GM19043 (cell line): Measurements from ENCODE around the gene TATDN2.

Experiments used
- ATAC-seq: cut with Tn5 transposase; IDR thresholded peaks from one replicate; pipeline ENCODE4 v1.9.1; 2021; ENCODE audit warnings: low read depth; ENCODE audit not compliant: unreplicated experiment

TATDN2 gene

DNA sequence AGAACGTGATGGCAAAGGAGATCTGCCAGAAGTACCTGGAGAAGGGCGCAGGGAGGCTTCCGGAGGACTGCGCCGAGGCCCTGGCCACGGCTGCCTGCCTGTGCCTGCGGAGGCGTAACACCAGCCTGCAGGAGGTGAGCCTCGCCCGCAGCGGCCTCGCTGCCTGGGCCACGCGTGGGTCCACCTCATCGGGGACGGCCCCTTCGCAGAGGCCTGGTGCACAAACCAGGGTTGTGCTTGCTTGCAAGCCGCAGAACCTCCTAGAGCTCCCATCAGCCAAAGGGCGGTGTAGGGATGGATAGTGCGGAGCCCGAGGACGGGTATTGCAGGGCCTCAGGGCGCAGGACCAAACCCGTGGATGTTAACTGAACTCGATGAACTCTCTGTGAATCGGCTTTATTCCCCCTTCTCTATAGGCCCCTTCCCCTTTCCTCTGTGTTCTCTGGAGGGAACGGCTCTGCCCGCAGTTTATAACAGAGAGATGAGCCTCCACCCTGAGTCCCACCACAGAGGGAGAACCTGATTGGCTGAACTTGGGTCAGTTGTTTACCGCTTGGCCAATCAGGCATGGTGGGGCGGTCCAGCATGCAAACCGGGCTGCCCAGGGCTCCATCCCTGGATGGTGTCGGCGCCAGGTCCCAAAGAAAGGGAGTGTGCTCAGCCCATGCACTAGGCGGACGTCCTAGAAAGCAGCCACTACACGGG lies 13.6 kb upstream of the TATDN2 start:
- ATAC-seq = no peak

DNA sequence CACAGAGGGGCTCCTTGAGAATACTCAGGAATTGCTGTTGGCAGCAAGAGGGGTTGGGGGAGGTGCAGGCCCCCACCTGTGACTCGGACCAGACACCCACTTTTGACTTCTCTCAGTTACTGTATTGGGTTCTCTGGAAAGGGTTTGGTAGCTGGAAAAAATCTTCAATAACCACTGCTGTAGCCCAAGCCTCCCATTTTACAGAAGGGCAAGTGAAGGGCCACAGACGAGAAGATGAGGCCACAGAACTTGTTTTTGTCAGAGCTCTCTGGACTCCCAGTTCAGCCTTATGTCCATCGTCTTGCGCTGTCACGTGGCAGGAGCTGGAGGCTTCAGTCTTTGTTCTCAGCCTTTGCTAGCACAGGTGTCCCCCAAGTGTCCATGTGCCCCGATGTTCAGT lies 12.7 kb upstream of the TATDN2 start:
- ATAC-seq = no peak

DNA sequence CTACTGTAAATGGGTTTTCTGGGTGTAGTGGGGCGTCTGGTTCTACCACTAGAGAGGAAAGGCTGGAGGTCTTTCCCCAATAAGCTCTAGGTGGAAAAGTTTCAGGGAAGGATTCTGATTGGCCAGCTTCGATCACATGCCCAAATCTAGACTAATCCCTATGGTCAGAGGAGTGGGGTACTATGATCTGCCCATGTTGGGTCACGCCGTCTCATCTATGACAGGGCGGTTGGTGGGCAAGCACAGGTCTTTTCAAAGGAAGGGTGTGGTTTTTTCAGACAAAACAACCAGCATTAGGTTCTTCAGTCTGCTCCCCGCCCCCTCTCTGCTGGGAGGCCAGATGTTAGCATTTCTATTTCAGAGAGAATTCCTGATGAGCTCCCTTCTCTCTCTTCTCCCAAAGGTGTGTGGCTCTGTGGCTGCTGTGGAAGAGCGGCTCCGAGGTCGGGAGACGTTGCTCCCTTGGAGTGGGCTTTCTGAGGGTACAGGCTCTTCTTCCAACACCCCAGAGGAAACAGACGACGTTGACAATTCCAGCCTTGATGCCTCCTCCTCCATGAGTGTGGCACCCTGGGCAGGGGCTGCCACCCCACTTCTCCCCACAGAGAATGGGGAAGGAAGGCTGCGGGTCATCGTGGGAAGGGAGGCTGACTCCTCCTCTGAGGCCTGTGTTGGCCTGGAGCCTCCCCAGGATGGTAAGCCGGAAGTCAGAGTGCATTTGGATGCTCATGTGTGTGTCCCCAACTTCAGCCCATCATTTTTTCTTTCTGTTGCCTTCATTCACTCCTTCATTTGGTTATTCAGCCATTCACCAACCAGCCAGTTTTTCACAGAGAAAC lies 9.7 kb upstream of the TATDN2 start:
- ATAC-seq = no peak

DNA sequence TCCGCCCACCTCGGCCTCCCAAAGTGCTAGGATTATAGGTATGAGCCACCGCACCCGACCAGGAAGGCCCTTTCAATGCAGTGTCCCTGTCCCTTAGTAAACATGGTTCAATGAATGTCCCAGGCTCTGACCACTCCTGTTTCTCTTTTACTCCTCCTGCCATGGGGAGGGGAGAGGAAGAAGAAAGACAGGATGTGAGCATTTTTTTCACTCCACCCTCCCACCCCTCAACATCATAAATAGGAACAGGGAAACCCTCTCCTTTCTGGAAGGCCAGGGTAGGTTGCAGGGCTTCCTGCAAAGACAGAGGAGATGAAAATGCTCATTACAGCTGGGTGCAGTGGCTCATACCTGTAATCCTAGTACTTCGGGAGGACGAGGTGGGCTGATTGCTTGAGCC lies 7.5 kb upstream of the TATDN2 start:
- no peak for ATAC-seq

DNA sequence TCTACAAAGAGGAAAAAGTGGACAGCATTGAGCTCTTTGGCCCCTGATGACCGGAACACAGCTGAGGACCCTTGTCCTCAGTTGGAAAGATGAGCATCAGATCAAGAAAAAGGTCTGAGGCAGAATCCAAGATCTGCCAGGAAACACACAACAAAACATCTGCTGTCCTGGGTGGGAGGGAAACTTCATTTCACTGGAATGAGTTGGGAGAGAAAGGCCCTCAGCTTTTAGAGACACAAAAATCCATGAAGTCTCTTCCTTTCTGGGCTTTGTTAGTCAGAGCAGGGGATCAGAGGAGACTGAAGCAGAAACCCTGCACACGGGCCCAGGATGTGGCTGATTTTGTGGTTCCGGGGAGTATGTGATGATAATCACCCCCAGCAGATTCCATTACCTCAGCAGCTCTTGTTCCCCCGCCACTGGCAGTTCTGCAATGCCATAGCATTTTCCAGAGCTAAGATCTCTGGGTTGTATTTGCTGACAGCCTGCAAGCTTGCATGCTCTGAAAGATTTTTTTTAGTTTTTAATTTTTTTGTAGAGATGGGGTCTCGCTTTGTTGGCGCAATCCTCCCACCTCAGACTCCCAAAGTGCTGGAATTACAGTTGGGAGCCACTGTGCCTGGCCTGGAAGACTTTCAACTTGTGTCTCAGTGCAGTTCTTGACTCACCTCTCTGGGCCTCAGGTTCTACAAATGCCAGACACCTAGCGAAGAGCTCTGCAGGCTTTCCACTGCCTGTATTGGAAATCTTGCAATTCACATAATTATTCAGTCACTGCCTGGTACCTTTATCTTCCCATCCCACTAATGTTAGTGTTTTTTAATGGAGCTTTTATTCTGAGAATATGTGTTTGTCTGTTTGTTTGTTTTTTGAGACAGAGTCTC lies 5.8 kb upstream of the TATDN2 start:
- ATAC-seq = no peak

DNA sequence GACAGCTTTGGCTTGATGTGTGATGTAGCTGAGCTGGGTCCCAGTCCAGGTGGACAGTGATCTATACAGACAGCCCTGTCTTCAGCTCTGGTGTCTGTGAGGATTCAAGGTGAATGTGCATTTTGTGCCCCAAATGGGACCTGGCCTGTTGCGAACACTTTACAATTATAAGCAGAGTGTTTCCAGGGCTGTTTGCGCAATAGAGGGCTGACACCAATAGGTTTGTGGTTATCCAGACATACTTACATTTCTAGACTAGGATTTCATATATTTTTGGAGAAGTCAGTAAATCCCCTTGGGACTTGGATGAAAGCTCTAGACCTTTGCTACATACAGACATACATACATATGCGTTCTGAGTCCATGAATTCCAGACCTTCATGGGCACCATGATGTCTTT lies 4.2 kb upstream of the TATDN2 start:
- ATAC-seq = no peak

DNA sequence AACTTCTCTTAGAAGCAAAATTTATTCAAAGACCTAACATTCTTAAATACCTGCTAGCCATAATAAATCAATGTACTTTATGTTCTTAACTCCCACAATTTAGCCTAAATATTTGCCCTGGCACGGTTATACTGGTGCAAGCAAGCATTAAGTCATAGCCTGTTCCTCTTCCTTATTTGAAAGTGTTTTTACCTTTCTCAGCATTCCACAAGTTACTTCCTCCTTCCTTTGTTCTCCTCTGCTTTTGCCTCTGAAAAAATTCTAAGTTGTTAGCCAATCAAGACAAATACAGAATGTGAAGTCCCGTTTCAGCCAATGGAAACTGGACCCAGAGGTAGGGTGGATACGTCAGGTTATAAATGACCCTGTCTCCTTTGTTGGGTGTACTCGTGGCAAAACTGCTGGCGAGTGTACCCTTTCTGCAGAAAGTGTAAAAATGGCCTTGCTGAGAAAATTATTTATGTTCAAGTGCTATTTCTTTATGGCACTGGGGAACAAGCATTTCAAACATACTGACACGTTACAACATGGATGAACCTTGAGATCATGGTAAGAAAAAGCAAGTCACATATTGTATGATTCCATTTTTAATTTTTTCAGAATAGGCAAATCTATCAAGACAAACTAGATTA lies 3.1 kb upstream of the TATDN2 start:
- no peak for ATAC-seq

DNA sequence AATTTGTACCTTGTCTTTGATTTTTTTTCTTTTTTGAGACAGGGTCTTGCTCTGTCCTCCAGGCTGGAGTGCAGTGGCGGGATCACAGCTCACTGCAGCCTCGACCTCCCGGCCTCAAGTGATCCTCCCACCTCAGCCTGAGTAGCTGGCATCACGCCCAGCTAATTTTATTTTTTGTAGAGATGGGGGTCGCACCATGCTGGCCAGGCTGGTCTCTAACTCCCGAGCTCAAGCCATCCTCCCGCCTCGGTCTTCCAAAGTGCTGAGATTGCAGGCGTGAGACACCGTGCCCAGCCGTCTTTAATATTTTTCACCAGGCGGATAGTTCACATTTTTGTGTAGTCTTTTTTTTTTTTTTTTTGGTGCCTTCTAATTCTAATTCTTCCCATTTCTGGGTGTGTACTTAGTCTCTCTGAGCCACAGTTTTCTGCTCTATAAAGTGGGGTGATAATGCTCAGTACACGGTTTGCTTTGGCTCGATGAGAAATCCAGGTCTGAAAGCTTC lies 528 bp upstream of the TATDN2 start:
- ATAC-seq = no peak

DNA sequence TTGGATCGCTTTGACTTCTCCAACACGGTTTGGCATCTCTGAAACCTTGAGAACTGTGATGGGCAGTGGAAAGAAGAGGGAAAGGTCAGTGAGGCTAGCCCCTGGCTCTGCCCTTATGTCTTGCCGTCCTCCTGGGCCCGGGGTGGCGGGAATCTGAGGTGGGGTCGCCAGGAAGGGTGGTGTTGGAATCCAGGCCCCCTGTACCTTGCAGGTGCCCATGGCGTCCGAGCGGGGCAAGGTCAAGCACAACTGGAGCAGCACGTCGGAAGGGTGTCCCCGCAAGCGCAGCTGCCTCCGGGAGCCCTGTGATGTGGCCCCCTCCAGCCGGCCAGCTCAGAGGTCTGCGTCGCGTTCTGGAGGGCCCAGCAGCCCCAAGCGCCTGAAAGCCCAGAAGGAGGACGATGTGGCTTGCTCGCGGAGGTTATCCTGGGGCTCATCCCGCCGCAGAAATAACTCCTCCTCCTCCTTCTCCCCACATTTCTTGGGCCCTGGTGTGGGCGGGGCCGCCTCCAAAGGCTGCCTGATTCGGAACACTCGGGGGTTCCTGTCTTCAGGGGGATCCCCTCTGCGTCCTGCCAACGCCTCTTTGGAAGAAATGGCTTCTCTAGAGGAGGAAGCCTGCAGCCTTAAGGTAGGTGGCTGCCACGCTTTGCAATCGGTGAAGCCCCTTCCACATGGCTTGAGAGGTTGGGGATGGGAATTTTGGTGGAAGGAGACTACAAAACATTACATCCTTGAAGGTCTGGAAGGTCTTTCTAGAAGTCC lies 907 bp downstream of the TATDN2 start:
- no peak for ATAC-seq

DNA sequence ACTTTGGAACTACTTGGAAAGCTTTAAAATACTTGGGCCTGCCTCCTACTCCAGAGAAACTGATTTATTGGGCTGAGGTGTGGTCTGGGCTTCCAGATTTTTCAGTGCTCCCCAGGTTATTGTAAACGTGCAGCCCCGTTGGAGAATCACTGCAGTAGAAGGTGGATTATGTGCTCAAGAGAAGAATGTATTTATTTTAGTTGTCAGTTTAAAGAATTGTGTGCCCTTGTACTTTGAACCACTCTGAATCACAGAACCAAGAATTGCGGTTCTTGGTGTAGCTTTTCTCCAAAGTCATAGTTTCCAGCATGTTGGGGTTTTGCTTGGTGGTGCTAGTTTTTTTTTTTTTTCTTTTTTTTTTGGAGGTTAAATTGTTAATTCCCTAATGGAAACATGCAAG lies 1.6 kb downstream of the TATDN2 start:
- ATAC-seq = no peak

DNA sequence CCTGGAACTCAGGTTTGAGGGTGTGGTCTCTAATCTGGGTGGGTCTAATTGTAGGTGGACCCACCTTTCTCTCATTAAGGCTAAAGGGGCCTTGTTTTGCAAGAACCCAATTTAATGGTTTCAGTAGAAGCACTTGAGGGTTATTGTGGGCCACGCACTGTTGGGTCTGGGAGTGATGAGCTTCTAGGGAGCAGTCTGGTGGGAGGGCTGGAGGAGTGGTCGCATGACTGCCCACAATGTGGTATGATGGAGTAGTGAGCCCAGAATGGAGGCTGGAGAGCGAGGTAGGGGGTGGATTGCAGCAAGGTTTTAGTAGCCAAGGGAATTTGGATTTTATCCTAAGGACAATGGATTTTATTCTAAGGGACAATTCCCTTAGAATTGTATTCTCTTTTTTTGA lies 2.7 kb downstream of the TATDN2 start:
- no peak for ATAC-seq

DNA sequence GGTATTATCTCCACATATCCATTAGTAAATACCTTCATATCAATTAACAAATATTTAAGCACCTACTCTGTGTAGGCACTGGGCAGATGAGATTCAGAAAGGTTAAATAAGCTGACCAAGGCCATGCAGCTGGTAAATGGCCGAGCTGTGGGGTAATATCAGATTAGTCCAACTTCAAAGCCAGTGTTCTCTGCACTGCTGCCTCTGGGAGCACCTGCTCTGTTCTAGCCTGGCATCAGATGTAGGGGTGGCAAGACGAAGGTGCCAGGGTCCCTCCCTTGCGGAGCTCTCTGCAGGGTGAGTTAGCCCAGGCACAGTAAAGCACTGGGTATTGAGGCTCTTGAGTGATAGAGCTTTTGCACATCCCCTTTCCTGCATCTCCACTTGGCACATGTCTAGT lies 5.5 kb downstream of the TATDN2 start:
- ATAC-seq = no peak

DNA sequence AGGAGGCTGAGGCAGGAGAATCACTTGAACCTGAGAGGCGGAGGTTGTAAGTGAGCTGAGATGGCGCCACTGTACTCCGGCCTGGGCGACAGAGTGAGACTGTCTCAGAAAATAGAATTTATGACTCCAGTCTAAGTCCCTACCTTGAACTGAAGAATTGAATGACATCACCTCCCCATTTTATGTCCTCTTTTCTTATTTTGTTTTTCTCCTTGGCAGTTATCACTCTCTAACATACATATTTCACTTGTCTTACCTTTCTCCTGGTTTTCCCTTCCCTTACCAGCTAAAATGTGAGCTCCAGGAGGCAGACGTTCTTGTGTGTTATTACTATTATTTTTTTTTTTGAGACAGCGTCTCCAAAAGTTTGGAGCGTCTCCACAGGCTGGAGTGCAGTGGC lies 7.6 kb downstream of the TATDN2 start:
- ATAC-seq = no peak

DNA sequence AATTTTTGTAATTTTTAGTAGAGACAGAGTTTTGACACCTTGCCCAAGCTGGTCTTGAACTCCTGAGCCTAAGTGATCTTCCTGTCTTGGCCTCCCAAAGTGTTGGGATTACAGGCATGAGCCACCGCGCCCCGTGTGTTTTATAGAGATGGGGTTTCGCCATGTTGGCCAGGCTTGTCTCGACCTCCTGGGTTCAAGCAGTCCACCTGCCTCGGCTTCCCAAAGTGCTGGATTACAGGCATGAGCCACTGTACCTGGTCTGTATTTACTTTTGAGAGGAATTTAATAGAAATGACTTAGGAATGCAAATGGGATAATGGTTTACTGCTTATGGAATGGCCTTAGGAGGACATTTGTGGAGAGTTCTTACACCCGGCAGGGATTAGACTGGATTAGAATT lies 10.8 kb downstream of the TATDN2 start:
- ATAC-seq = no peak

DNA sequence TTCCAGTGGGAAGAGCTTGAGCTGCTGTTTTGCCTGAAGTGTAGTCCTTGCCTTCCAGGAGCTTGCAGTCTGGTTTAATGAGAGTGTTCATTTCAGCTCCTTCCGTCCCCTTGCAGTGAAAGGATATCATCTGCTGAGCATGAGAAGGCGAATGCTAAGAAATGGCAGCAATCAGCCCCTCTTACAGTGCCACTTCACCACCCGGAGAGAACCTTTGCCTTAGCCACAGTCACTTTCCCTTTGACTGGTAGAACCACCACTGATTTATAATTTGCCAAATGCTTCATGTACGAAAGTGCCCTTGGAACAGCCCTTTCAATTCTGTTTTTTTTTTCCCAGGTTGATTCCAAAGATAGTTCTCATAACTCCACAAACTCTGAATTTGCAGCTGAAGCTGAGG lies 11.5 kb downstream of the TATDN2 start:
- no peak for ATAC-seq

DNA sequence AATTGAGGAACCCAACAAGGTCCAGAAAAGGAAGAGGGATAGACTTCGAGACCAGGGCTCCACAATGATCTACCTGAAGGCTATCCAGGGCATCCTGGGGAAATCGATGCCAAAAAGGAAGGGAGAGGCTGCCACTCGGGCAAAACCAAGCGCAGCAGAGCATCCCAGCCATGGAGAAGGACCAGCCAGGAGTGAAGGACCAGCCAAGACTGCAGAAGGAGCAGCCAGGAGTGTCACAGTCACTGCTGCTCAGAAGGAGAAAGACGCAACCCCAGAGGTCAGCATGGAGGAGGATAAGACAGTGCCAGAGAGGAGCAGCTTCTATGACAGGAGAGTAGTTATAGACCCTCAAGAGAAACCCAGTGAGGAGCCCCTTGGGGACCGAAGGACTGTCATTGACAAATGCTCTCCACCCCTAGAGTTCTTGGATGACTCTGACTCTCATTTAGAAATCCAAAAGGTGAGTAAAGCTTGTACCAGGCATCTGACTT lies 12.0 kb downstream of the TATDN2 start:
- no peak for ATAC-seq

DNA sequence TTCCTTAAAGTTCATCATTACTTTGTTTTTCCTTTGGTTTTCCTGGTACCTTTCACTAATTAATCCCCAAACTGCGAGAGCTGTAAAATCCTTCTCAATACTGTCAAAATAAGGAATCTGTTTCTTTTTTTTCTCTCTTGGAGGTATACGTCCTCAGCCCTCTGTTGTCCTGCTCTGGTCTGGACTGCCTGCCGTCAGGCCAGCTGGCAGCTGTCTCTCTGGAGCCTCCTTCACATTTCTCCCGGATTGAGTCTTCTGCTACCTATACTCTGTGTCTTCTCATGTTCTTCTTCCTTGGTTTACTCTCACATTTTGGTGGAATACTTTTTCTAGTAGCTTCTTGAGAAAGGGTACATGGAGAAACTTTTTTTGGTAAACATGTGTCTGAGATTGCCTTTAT lies 13.8 kb downstream of the TATDN2 start:
- ATAC-seq = no peak

DNA sequence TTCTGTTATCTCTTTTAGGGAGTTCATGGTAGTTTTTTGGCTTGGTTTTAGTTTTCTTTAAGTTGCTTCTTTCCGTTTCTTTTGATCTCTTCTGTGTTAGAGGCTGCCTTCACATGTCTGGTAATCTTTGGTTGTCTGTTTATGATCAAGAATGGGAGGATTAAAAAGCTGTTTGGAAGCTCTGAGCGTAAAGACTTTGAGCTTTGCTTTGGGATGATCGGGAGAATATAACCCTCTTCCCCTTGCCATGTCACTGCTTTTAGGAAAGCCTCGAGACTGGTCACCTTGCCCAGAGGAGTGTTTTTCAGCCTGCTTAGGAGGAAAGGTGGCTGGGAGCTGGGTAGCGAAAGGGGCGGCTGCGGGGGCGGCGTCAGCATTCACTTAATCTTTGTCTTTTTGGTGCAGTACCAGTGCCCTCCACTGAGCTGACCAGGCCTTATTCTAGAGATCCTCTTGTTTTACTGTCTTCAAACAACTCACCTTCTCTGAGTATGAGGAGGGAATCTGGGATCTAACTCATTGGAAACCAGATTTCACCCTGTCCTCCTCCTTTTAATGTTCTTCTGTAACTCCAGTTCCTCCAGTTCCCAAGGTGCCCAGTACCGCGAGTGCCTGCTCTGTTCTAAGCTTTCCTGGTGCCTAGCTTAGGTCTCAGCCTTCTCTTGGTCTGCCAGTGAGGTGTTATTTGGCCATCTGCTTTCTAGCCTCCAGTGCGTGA lies 15.5 kb downstream of the TATDN2 start:
- ATAC-seq = peak; percentile 49

DNA sequence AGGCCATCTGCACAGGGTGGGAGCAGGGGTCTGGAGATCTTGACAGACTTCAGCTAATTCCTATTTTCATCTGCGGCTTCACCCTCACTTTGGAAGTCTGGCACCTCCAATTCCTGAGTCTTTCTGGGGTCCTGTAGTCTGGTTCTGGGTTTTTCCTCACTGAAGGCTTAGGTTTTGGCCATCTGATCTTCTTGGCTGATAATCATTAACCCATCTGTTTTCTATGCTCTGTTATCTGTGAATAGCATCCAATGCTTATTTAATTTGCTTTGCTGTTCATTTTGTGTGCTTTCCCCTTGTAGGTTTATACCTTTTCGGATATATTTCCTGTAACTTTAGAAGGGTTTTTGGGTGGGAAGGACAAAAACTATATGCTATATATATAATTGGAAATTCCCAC lies 17.6 kb downstream of the TATDN2 start:
- no peak for ATAC-seq
